Spleen (tissue), 7 donors: Measurements from ENCODE around the gene KNG1.

Experiments
- POLR2AphosphoS5 ChIP-seq, 3 donors: sonication (generic); formaldehyde crosslinking; IDR thresholded peaks; one replicate each; pipeline ENCODE4 v1.5.1; 2017; ENCODE audit warnings: antibody characterized with exemption in 3 of 3
- TF ChIP-seq, protein P1 (sequence below), 11 experiments: fragments of 200-600 bp in 7 of 11; fragments of 450-650 bp in 4 of 11; sonication (generic) in 4 of 11; IDR thresholded peaks in 8 of 11; conservative IDR thresholded peaks in 3 of 11; 1 replicate in 7 of 11; 2 replicates in 4 of 11; pipeline versions ENCODE4 v1.4.0 to v1.8.0; 2016 to 2021; ENCODE audit warnings: antibody characterized with exemption in 11 of 11, inconsistent platforms in 4 of 11, mild to moderate bottlenecking in 1 of 11
- donor health status: DM: no; HTN: no; CAD: no; lungs with moderate emphysema.
- donor health status: DM: no; HTN: no; CAD: no.
- donor health status: DM: no; HTN: no; CAD: no.

DNA sequence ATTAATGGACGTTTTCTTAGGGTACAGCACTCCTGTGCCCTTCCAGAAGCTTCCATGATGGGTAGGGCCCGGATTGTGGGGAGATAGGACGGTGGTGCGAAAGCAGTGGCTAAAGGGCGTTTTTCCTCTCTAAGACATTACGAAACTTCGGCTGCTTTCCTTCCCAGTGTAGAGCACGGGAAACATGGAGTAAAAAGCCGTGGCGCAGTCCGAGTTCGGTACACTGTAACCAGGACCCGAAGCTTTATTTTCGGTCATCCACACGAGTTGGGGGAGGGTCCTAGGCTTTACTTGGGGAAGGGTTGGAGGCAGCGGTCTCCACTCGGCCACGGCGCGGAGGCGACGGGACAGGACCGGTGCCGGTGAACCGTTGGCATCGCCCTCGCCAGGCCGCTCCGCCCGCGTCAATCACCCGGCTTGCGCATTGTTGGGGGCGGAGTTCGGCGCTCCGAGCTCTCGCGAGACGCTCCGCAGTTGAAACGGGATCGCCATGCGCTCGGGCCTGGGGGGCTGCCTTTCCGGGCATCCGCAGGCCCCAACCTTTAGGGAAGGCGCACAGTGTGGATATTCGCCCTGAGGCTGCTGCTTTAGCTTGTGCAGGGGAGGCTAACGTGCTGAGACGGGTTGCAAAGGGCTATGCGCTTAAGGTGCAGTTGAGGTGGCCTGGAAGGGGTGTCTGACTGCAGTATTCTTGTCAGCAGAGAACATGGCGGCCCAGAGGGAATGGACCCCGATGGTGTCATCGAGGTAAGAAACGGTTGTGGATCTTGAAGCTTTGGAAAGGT is 66.8 kb downstream of the KNG1 start:
- TF ChIP-seq, protein P1, sequence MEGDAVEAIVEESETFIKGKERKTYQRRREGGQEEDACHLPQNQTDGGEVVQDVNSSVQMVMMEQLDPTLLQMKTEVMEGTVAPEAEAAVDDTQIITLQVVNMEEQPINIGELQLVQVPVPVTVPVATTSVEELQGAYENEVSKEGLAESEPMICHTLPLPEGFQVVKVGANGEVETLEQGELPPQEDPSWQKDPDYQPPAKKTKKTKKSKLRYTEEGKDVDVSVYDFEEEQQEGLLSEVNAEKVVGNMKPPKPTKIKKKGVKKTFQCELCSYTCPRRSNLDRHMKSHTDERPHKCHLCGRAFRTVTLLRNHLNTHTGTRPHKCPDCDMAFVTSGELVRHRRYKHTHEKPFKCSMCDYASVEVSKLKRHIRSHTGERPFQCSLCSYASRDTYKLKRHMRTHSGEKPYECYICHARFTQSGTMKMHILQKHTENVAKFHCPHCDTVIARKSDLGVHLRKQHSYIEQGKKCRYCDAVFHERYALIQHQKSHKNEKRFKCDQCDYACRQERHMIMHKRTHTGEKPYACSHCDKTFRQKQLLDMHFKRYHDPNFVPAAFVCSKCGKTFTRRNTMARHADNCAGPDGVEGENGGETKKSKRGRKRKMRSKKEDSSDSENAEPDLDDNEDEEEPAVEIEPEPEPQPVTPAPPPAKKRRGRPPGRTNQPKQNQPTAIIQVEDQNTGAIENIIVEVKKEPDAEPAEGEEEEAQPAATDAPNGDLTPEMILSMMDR (IDR thresholded peaks at IDR 0.05 in 8 of 11, conservative IDR thresholded peaks at IDR 0.05 in 3 of 11) = peak in 2 of 11 experiments; percentile 29 to 37
- TF ChIP-seq POLR2AphosphoS5 (IDR thresholded peaks at IDR 0.05) = peak; percentile 89 to 99 (median 93)
